ENCODE data around the gene MBLAC1. TPM values are rescaled to one million over a fixed set of nuclear protein-coding genes. Genes with fewer than 3 reads are reported as not detected.

MBLAC1 gene
- total and polyA plus RNA-seq, 9 of the 15 experiments (the other 6 are each of a cell fraction or from before 2014, with no cell fraction given) = 0.03 to 3.1 (median 0.52) TPM

DNA sequence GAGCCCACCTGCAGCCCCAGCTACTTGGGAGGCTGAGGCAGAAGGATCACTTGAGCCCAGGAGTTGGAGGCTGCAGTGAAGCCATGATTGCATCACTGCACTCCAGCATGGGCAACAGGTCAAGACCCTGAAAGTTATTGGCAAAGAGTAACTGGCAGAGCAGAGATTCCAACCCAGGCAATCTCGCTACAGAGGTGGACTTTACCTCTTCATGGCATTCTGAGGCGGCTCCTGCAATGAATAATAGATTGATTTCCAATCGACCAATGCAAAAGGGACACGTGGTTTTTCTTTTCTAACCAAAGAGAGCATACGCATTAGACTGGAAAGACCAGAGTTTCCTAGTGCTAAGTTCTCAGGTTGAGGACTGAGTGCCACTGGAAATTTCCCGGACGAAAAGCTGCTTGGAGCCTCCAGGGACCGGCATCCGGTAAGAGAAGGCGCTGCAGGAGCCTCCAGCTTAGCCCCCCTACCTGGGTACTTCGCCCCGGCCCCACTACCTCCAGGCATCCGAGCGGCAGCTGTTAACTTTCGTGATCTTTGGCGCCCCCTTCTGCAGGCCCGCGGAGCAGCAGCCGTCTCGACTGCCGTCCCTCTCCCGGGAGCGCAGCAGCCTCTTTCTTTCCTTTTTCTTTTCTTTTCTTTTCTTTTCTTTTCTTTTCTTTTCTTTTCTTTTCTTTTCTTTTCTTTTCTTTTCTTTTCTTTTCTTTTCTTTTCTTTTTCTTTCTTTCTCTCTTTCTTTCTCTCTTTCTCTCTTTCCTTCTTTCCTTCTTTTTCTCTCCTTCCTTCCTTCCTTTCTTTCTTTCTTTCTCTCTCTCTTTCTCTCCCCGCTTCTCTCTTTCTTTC lies 4.1 kb downstream of the MBLAC1 start (continued):
- no peak for TF ChIP-seq ARID4B (CRISPR knock-in tag; IDR thresholded peaks at IDR 0.05)
- no peak for TF ChIP-seq IFI16 (CRISPR knock-in tag; IDR thresholded peaks at IDR 0.05)
- TF ChIP-seq ZNF780A (CRISPR knock-in tag; IDR thresholded peaks at IDR 0.05) = no peak
- TF ChIP-seq SREBF2 (CRISPR knock-in tag; IDR thresholded peaks at IDR 0.05) = no peak
- 0 out of 2 replicates have a peak, but pooled peaks have one; percentile 35 for TF ChIP-seq RB1 (IDR thresholded peaks at IDR 0.05; ENCODE audit: low read depth)
- TF ChIP-seq MTA3 (IDR thresholded peaks at IDR 0.05; ENCODE audit: borderline replicate concordance) = no peak
- no peak for TF ChIP-seq FOXA1 (IDR thresholded peaks at IDR 0.05; ENCODE audit: borderline replicate concordance)
- TF ChIP-seq, protein P1, sequence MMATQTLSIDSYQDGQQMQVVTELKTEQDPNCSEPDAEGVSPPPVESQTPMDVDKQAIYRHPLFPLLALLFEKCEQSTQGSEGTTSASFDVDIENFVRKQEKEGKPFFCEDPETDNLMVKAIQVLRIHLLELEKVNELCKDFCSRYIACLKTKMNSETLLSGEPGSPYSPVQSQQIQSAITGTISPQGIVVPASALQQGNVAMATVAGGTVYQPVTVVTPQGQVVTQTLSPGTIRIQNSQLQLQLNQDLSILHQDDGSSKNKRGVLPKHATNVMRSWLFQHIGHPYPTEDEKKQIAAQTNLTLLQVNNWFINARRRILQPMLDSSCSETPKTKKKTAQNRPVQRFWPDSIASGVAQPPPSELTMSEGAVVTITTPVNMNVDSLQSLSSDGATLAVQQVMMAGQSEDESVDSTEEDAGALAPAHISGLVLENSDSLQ (IDR thresholded peaks at IDR 0.05) = no peak
- 0 out of 2 replicates have a peak, but pooled peaks have one; percentile 15 for TF ChIP-seq NFXL1 (CRISPR knock-in tag; IDR thresholded peaks at IDR 0.05)
- 0 out of 2 replicates have a peak, but pooled peaks have one; percentile 27 for TF ChIP-seq ZNF583 (CRISPR knock-in tag; IDR thresholded peaks at IDR 0.05)
- TF ChIP-seq, protein P2, sequence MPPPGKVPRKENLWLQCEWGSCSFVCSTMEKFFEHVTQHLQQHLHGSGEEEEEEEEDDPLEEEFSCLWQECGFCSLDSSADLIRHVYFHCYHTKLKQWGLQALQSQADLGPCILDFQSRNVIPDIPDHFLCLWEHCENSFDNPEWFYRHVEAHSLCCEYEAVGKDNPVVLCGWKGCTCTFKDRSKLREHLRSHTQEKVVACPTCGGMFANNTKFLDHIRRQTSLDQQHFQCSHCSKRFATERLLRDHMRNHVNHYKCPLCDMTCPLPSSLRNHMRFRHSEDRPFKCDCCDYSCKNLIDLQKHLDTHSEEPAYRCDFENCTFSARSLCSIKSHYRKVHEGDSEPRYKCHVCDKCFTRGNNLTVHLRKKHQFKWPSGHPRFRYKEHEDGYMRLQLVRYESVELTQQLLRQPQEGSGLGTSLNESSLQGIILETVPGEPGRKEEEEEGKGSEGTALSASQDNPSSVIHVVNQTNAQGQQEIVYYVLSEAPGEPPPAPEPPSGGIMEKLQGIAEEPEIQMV (tag; conservative IDR thresholded peaks at IDR 0.05; ENCODE audit: low read depth) = 0 out of 2 replicates have a peak, but pooled peaks have one; percentile 32
- no peak for TF ChIP-seq KDM5B (IDR thresholded peaks at IDR 0.05; ENCODE audit: insufficient replicate concordance, low read depth, low read length)
- no peak for TF ChIP-seq ETV6 (IDR thresholded peaks at IDR 0.05; ENCODE audit: borderline replicate concordance in 1 of 2, low read depth in 2 of 2, low read length in 1 of 2)
- no peak for TF ChIP-seq ETV6 (CRISPR knock-in tag; IDR thresholded peaks at IDR 0.05; ENCODE audit: borderline replicate concordance)
- no peak for TF ChIP-seq LEF1 (IDR thresholded peaks at IDR 0.05)
- no peak for TF ChIP-seq PTTG1 (tag; IDR thresholded peaks at IDR 0.05; ENCODE audit: low read depth)
- TF ChIP-seq ETS2 (tag; IDR thresholded peaks at IDR 0.05; ENCODE audit: borderline replicate concordance, poor library complexity, severe bottlenecking) = no peak
- peak; percentile 68 for TF ChIP-seq POLR2G (IDR thresholded peaks at IDR 0.05; ENCODE audit: low read depth, low read length)
- TF ChIP-seq SMAD3 (CRISPR knock-in tag; conservative IDR thresholded peaks at IDR 0.05) = no peak
- TF ChIP-seq ZC3H4 (CRISPR knock-in tag; IDR thresholded peaks at IDR 0.05; ENCODE audit: borderline replicate concordance) = no peak
- TF ChIP-seq NFATC3 (IDR thresholded peaks at IDR 0.05) = no peak
